Measurements from ENCODE around the gene KIAA1217.
"Not testable (repeated sequence)": the region's sequence is repeated elsewhere in the genome, so short reads cannot be mapped to it uniquely, and the experiment has no call there.

The KIAA1217 gene

GRCh38 chr10:24334279-24334939 lies 125.5 kb downstream of the KIAA1217 start:
- TF ChIP-seq CTCF (IDR thresholded peaks at IDR 0.05; ENCODE audit: low read depth, low read length) = no peak
- in situ Hi-C loops (cut with HindIII; ENCODE audit: low sequenced_read_pairs) = no loop called here
- no peak for DNase-seq (ENCODE audit: low read depth, low spot score)
- no peak overlapping the region for H3K4me3 ChIP-seq (ENCODE audit: low read depth, low read length)

- H3K4me3 ChIP-seq (ENCODE audit: low read depth, low read length); DNase-seq (ENCODE audit: low read depth, low spot score); in situ Hi-C loops (cut with HindIII; ENCODE audit: low sequenced_read_pairs): not testable (repeated sequence)
Measured at GRCh38 chr10:24337723-24338122, 128.8 kb downstream of the KIAA1217 start.

- no peak for DNase-seq (ENCODE audit: low read depth, low spot score)
- no peak overlapping the region for H3K4me3 ChIP-seq (ENCODE audit: low read depth, low read length)
- in situ Hi-C loops (cut with HindIII; ENCODE audit: low sequenced_read_pairs) = no loop called here
- no peak for TF ChIP-seq CTCF (IDR thresholded peaks at IDR 0.05; ENCODE audit: low read depth, low read length)
Measured at GRCh38 chr10:24339387-24339786, 130.4 kb downstream of the KIAA1217 start.

- DNase-seq (ENCODE audit: low read depth, low spot score) = no peak
- in situ Hi-C loops (cut with HindIII; ENCODE audit: low sequenced_read_pairs) = no loop called here
- TF ChIP-seq CTCF (IDR thresholded peaks at IDR 0.05; ENCODE audit: low read depth, low read length) = no peak
- no peak overlapping the region for H3K4me3 ChIP-seq (ENCODE audit: low read depth, low read length)
Measured at GRCh38 chr10:24340446-24340845, 131.5 kb downstream of the KIAA1217 start.

- DNase-seq (ENCODE audit: low read depth, low spot score) = no peak
- in situ Hi-C loops (cut with HindIII; ENCODE audit: low sequenced_read_pairs) = no loop called here
- H3K4me3 ChIP-seq (ENCODE audit: low read depth, low read length) = no peak overlapping the region
- no peak for TF ChIP-seq CTCF (IDR thresholded peaks at IDR 0.05; ENCODE audit: low read depth, low read length)
Measured at GRCh38 chr10:24340883-24341282, 131.9 kb downstream of the KIAA1217 start.

- in situ Hi-C loops (cut with HindIII; ENCODE audit: low sequenced_read_pairs) = no loop called here
- no peak for TF ChIP-seq CTCF (IDR thresholded peaks at IDR 0.05; ENCODE audit: low read depth, low read length)
- no peak for DNase-seq (ENCODE audit: low read depth, low spot score)
- H3K4me3 ChIP-seq (ENCODE audit: low read depth, low read length) = no peak overlapping the region
Measured at GRCh38 chr10:24341371-24341770, 132.4 kb downstream of the KIAA1217 start.

GRCh38 chr10:24341897-24342296 lies 133.0 kb downstream of the KIAA1217 start:
- in situ Hi-C loops (cut with HindIII; ENCODE audit: low sequenced_read_pairs) = no loop called here
- DNase-seq (ENCODE audit: low read depth, low spot score) = no peak
- TF ChIP-seq CTCF (IDR thresholded peaks at IDR 0.05; ENCODE audit: low read depth, low read length) = no peak
- H3K4me3 ChIP-seq (ENCODE audit: low read depth, low read length) = no peak overlapping the region

All from astrocyte of the spinal cord (primary cell).